ENCODE results near the gene ZNF664.

The ZNF664 gene

GRCh38 chr12:124044809-124045321 lies 71.8 kb downstream of the ZNF664 start:
- TF ChIP-seq L3MBTL2 (conservative IDR thresholded peaks at IDR 0.05) (no peak), BHLHE40 (IDR thresholded peaks at IDR 0.05; ENCODE audit: borderline replicate concordance) (no peak), HDGF (IDR thresholded peaks at IDR 0.05; ENCODE audit: borderline replicate concordance) (no peak), FOXM1 (IDR thresholded peaks at IDR 0.05; ENCODE audit: borderline replicate concordance) (no peak), CTBP1 (IDR thresholded peaks at IDR 0.05; ENCODE audit: borderline replicate concordance) (no peak), NFRKB (IDR thresholded peaks at IDR 0.05) (no peak)
- CTCF ChIA-PET, result no interaction called here
- DNase-seq (ENCODE audit: extremely low spot score), result no peak
- POLR2A ChIA-PET, result no interaction called here

GRCh38 chr12:124045671-124046455 lies 72.8 kb downstream of the ZNF664 start:
- POLR2A ChIA-PET, result no interaction called here
- TF ChIP-seq SUZ12 (IDR thresholded peaks at IDR 0.05), result no peak
- no peak for TF ChIP-seq ZNF384 (IDR thresholded peaks at IDR 0.05)
- TF ChIP-seq BHLHE40 (IDR thresholded peaks at IDR 0.05; ENCODE audit: borderline replicate concordance), result no peak
- TF ChIP-seq FOXK2 (IDR thresholded peaks at IDR 0.05), result no peak
- CTCF ChIA-PET, result no interaction called here

DNA sequence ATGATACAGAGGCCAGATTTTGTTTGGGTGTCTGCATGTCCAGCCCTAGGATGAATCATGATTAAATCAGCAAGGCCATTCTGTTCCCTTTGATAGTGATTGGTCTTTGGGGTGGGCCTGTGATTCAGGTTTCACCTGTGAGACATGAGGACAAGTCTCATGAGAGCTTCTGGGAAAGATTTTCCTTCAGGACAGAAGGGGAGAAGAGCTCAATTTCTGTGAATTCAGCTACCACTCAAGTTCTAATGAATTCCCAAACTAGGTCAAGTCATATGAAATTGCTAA lies 73.4 kb downstream of the ZNF664 start:
- POLR2A ChIA-PET, result no interaction called here
- no peak for TF ChIP-seq ARNT (IDR thresholded peaks at IDR 0.05)
- TF ChIP-seq HDGF (IDR thresholded peaks at IDR 0.05; ENCODE audit: borderline replicate concordance), result no peak
- TF ChIP-seq CTBP1 (IDR thresholded peaks at IDR 0.05; ENCODE audit: borderline replicate concordance), result no peak
- no peak for TF ChIP-seq NFRKB (IDR thresholded peaks at IDR 0.05)
- TF ChIP-seq SUZ12 (IDR thresholded peaks at IDR 0.05), result no peak
- CTCF ChIA-PET, result no interaction called here
- no peak for DNase-seq (ENCODE audit: extremely low spot score)

More at GRCh38 chr12:124045671-124046455, 72.8 kb downstream of the ZNF664 start:
- no peak for DNase-seq (ENCODE audit: extremely low spot score)

GRCh38 chr12:124047045-124047566 lies 74.1 kb downstream of the ZNF664 start:
- no peak for DNase-seq (ENCODE audit: extremely low spot score)
- TF ChIP-seq HDGF (IDR thresholded peaks at IDR 0.05; ENCODE audit: borderline replicate concordance), result no peak
- TF ChIP-seq FOXA1 (IDR thresholded peaks at IDR 0.05), result no peak
- no peak for TF ChIP-seq L3MBTL2 (conservative IDR thresholded peaks at IDR 0.05)
- TF ChIP-seq BHLHE40 (IDR thresholded peaks at IDR 0.05; ENCODE audit: borderline replicate concordance), result no peak
- TF ChIP-seq TARDBP (IDR thresholded peaks at IDR 0.05), result no peak
- no peak for TF ChIP-seq ZNF384 (IDR thresholded peaks at IDR 0.05)
- TF ChIP-seq, protein P1, sequence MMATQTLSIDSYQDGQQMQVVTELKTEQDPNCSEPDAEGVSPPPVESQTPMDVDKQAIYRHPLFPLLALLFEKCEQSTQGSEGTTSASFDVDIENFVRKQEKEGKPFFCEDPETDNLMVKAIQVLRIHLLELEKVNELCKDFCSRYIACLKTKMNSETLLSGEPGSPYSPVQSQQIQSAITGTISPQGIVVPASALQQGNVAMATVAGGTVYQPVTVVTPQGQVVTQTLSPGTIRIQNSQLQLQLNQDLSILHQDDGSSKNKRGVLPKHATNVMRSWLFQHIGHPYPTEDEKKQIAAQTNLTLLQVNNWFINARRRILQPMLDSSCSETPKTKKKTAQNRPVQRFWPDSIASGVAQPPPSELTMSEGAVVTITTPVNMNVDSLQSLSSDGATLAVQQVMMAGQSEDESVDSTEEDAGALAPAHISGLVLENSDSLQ (IDR thresholded peaks at IDR 0.05), result no peak
- no peak for TF ChIP-seq ELF4 (IDR thresholded peaks at IDR 0.05)
- ChIA-PET CTCF (no interaction called here), POLR2A (no interaction called here)

DNA sequence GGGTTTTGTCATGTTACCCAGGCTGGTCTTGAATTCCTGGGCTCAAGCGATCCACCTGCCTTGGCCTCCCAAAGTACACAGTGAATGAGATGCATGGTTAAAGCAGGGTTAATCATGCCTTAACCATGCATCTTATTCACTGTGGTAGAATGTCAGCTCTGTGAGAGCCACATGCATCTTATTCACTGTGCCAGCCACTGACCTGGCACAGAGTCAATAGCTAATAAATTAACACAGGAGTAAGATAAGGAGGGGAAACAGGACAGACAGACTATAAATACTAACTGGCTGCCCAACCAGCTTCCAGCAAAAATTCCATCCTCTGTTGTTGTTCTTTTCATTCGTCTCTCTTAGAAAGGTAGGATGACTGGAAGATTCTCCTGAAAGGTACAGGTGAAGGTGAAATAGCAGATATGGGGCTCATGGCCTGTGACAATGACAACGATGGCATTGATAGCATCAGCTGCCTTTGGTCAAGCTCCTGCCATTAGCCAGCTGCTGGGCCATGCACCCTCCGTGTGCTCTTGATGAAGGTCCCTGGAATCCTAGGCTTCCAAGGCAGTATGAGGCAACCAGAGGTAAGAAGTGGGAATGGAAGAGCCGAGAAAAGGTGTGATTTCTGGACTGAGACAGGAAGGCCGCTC lies 76.6 kb downstream of the ZNF664 start:
- DNase-seq (ENCODE audit: extremely low spot score), result no peak
- ChIA-PET CTCF (no interaction called here), POLR2A (no interaction called here)
- TF ChIP-seq FOXK2 (IDR thresholded peaks at IDR 0.05) (no peak), ARNT (IDR thresholded peaks at IDR 0.05) (no peak), FOXA1 (IDR thresholded peaks at IDR 0.05) (no peak), SP1 (IDR thresholded peaks at IDR 0.05) (no peak), ELF4 (IDR thresholded peaks at IDR 0.05) (no peak), CTBP1 (IDR thresholded peaks at IDR 0.05; ENCODE audit: borderline replicate concordance) (no peak), TARDBP (IDR thresholded peaks at IDR 0.05) (no peak), L3MBTL2 (conservative IDR thresholded peaks at IDR 0.05) (no peak), ZNF384 (IDR thresholded peaks at IDR 0.05) (no peak), HDGF (IDR thresholded peaks at IDR 0.05; ENCODE audit: borderline replicate concordance) (no peak), FOXM1 (IDR thresholded peaks at IDR 0.05; ENCODE audit: borderline replicate concordance) (no peak), NFRKB (IDR thresholded peaks at IDR 0.05) (no peak), SUZ12 (IDR thresholded peaks at IDR 0.05) (no peak), BHLHE40 (IDR thresholded peaks at IDR 0.05; ENCODE audit: borderline replicate concordance) (no peak), LEF1 (IDR thresholded peaks at IDR 0.05; ENCODE audit: borderline replicate concordance) (no peak)
- TF ChIP-seq, protein P1 (IDR thresholded peaks at IDR 0.05), result no peak

DNA sequence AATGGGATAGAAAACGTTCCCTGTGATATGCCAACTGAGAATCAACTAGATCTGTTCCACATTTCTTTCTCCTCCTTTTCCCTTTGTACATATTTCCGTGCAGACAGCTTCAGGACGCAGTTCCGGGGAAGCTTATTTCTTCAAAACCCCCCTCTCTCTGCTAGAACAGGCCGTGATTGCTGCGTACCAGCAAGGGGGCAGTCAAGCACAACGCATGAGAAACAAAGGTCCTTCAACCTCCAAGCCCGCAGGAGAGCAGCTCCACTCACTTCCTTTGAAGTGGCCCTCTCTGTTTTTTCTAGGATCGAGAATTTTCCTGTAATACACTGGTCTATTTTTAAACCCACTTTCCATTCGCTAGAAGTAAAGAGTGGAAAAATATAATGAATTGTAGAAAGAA lies 80.8 kb downstream of the ZNF664 start:
- TF ChIP-seq LEF1 (IDR thresholded peaks at IDR 0.05; ENCODE audit: borderline replicate concordance) (no peak), BHLHE40 (IDR thresholded peaks at IDR 0.05; ENCODE audit: borderline replicate concordance) (no peak), SUZ12 (IDR thresholded peaks at IDR 0.05) (no peak), FOXM1 (IDR thresholded peaks at IDR 0.05; ENCODE audit: borderline replicate concordance) (no peak), TARDBP (IDR thresholded peaks at IDR 0.05) (no peak), NFRKB (IDR thresholded peaks at IDR 0.05) (no peak), FOXK2 (IDR thresholded peaks at IDR 0.05) (no peak), FOXA1 (IDR thresholded peaks at IDR 0.05) (no peak), ELF4 (IDR thresholded peaks at IDR 0.05) (no peak), CTBP1 (IDR thresholded peaks at IDR 0.05; ENCODE audit: borderline replicate concordance) (no peak), ZNF384 (IDR thresholded peaks at IDR 0.05) (no peak), ARNT (IDR thresholded peaks at IDR 0.05) (no peak), SP1 (IDR thresholded peaks at IDR 0.05) (no peak), L3MBTL2 (conservative IDR thresholded peaks at IDR 0.05) (no peak), HDGF (IDR thresholded peaks at IDR 0.05; ENCODE audit: borderline replicate concordance) (no peak)
- TF ChIP-seq, protein P1 (IDR thresholded peaks at IDR 0.05), result no peak
- POLR2A ChIA-PET, result no interaction called here
- CTCF ChIA-PET, result interaction anchor here (0.6 to 1.7 kb wide), 4 partner anchors 17 to 265 kb away, joined by 3 to 6 read pairs (median 6); no protein-coding TSS in a partner anchor
- peak; percentile 45 for DNase-seq (ENCODE audit: extremely low spot score)

Measured in HEK293T (cell line).